Measurements from ENCODE around the gene ALPK3. TPM values are rescaled to one million over a fixed set of nuclear protein-coding genes. Genes with fewer than 3 reads are reported as not detected.

Gene ALPK3
- total RNA-seq, 4 donors from 2014 or later, result 0.88 to 6.3 (median 3.4) TPM

DNA sequence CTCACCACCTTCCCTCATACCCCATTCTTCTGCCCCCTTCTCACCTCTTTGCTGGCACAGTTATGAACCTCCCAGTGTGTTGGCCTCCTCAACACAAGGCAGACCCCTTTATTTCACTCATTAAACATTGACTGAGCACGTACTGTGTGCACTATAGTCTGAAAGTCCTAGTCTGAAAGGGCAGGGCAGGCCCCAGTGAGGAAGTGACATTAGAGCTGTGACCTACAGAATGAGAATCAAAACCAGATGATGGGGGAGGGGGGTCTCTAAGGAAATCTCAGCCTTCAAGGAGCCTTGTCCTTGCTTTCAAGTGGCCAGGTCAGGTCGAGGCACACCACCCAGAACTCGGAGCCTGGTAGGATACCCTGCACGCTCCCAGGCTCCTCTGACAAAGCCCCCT lies 70.8 kb downstream of the ALPK3 start:
- Histone ChIP-seq H3K27me3 (no peaks in the 10 kb centered on the region), H3K9me3 (no peaks in the 10 kb centered on the region), H3K36me3 (no peaks in the 10 kb centered on the region), H3K27ac (no peak overlapping the region), H3K4me3 (no peak overlapping the region), H3K4me1 (no peaks in the 10 kb centered on the region)
- intact Hi-C loops (cut with DNase I; ENCODE audit: low total_unique reads), result no loop called here
- no peak for DNase-seq
- no peak for TF ChIP-seq POLR2A (IDR thresholded peaks at IDR 0.05)
- TF ChIP-seq, protein P1, sequence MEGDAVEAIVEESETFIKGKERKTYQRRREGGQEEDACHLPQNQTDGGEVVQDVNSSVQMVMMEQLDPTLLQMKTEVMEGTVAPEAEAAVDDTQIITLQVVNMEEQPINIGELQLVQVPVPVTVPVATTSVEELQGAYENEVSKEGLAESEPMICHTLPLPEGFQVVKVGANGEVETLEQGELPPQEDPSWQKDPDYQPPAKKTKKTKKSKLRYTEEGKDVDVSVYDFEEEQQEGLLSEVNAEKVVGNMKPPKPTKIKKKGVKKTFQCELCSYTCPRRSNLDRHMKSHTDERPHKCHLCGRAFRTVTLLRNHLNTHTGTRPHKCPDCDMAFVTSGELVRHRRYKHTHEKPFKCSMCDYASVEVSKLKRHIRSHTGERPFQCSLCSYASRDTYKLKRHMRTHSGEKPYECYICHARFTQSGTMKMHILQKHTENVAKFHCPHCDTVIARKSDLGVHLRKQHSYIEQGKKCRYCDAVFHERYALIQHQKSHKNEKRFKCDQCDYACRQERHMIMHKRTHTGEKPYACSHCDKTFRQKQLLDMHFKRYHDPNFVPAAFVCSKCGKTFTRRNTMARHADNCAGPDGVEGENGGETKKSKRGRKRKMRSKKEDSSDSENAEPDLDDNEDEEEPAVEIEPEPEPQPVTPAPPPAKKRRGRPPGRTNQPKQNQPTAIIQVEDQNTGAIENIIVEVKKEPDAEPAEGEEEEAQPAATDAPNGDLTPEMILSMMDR (IDR thresholded peaks at IDR 0.05), result no peak

DNA sequence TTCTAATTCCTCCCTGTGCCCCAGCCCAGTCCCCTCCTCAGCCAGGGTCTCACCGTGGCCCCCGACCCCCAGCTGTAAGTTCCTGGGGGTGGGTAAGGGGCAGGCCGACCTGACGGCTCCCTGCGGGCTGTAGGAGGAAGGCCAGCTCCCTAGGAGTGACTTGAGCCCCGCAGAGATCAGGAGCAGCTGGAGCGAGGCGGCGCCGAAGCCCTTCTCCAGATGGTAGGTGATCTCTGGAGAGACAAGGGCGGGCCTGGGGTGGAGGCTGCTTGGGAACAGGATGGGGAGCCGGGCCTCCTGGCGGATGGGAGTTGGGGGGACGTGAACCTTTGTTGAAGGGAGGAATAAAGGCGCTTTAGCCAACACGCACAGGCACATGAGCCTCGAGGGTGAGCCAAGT lies 71.5 kb downstream of the ALPK3 start:
- no peak for DNase-seq
- intact Hi-C loops (cut with DNase I; ENCODE audit: low total_unique reads), result no loop called here
- H3K27me3 ChIP-seq, result no peaks in the 10 kb centered on the region
- no peak overlapping the region for H3K27ac ChIP-seq
- no peak overlapping the region for H3K4me3 ChIP-seq
- H3K9me3 ChIP-seq, result no peaks in the 10 kb centered on the region
- H3K4me1 ChIP-seq, result no peaks in the 10 kb centered on the region
- no peaks in the 10 kb centered on the region for H3K36me3 ChIP-seq
- TF ChIP-seq POLR2A (IDR thresholded peaks at IDR 0.05), result no peak
- TF ChIP-seq, protein P1 (IDR thresholded peaks at IDR 0.05), result no peak

DNA sequence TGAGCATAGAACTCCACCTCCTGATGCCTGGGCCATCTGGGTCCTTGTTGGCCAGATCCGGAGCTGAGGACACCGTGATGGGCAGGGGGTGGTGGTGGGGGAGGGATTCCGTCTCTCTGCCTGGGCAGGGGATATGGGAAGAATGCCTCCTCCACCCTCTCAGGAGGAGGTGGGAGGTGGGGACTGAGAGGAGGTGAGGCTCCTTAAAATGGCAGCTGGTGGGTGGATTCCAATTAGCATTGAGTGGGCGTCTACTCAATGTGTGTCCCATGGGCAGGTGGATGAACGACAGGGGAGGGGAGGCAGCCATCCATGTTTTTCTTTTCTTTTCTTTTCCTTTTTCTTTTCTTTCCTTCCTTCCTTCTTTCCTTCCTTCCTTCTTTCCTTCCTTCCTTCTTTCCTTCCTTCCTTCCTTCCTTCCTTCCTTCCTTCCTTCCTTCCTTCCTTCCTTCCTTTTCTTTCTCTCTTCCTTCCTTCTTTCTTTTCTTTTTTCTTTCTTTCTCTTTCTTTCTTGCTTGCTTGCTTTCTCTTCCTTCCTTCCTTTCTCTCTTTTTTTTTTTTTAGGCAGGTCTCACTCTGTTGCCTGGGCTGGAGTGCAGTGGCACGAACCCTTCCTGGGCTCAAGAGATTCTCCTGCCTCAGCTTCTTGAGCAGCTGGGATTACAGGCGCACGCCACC lies 72.3 kb downstream of the ALPK3 start:
- DNase-seq, result no peak
- Histone ChIP-seq H3K27me3 (no peaks in the 10 kb centered on the region), H3K4me3 (no peak overlapping the region), H3K9me3 (no peaks in the 10 kb centered on the region), H3K4me1 (no peaks in the 10 kb centered on the region), H3K27ac (no peak overlapping the region), H3K36me3 (no peaks in the 10 kb centered on the region)
- TF ChIP-seq POLR2A (IDR thresholded peaks at IDR 0.05), result no peak
- TF ChIP-seq, protein P1 (IDR thresholded peaks at IDR 0.05), result no peak
- intact Hi-C loops (cut with DNase I; ENCODE audit: low total_unique reads), result no loop called here

DNA sequence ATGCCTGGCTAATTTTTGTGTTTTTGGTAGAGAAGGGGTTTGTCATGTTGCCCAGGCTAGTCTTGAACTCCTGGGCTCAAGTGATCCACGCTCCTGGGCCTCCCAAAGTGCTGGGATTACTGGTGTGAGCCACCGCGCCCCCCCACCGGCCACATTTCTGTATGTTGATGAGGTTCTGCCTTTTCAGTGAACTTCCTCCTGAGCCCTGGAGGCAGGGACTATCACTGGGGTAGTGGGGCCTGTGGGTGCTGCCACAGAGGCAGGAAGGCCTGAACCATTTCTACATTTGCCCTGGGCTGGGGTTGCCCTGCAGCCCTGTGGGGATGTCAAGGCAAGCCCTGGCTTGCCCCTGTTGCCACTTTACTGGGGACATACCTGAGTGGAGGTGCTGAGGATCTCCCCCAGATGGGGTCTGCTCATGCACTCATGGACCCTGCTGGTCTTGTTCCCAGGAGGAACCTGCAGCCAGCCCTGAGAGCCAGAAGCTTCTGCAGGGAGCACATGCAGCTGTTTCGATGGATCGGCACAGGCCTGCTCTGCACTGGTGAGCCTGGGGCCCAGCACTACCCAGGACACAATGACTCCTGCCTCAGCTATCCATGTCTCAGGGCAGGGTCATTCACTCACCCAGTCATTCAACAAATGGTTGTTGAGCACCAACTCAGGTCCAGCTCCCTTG lies 73.0 kb downstream of the ALPK3 start:
- no peak for TF ChIP-seq POLR2A (IDR thresholded peaks at IDR 0.05)
- TF ChIP-seq, protein P1 (IDR thresholded peaks at IDR 0.05), result no peak
- H3K4me3 ChIP-seq, result no peak overlapping the region
- H3K9me3 ChIP-seq, result no peaks in the 10 kb centered on the region
- no peaks in the 10 kb centered on the region for H3K36me3 ChIP-seq
- H3K4me1 ChIP-seq, result no peaks in the 10 kb centered on the region
- intact Hi-C loops (cut with DNase I; ENCODE audit: low total_unique reads), result no loop called here
- no peaks in the 10 kb centered on the region for H3K27me3 ChIP-seq
- DNase-seq, result no peak
- no peak overlapping the region for H3K27ac ChIP-seq

DNA sequence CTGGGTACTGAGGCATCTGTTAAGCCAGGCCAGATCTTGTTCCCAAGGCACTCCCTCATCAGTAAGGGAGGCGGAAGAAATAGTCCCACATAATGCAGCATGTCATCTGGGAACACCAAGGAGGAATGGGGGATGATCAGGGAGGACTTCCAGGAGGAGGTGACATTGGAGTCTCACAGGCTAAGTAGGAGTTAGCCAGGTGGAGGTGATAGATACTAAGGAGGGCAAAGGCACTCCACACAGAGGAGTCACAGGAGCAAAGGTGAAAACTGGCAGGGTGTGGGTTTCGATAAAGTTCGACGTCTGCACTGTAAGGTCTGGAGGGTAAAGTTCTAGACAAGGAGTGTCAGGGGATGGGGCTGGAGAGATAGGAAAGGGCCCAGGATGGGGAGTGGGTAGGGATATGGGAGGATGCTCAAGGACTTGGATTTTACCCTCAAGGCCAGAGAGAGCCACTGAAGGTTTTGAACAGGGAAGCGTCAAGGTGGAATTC lies 73.6 kb downstream of the ALPK3 start:
- DNase-seq, result no peak
- Histone ChIP-seq H3K27ac (no peak overlapping the region), H3K9me3 (no peaks in the 10 kb centered on the region), H3K27me3 (no peaks in the 10 kb centered on the region), H3K4me1 (no peaks in the 10 kb centered on the region), H3K4me3 (no peak overlapping the region), H3K36me3 (no peaks in the 10 kb centered on the region)
- intact Hi-C loops (cut with DNase I; ENCODE audit: low total_unique reads), result no loop called here
- TF ChIP-seq POLR2A (IDR thresholded peaks at IDR 0.05), result no peak
- TF ChIP-seq, protein P1 (IDR thresholded peaks at IDR 0.05), result no peak
